PC-9 (cell line): Measurements from ENCODE around the gene CEP76. TPM values are rescaled to one million over a fixed set of nuclear protein-coding genes. Genes with fewer than 3 reads are reported as not detected.
A peak's percentile ranks its signal among the peaks of the same experiment; 100 is the strongest.

Experiments
- BruUV-seq: library from RNA; stranded (reverse); fragments of 400-500 nt; replicated peaks from 2 replicates; lab custom pipeline; 2021; lab: Mats Ljungman, UMichigan
- CTCF ChIA-PET: fragments of 300-600 bp; sonication (Branson Sonifier 250); formaldehyde crosslinking; loops from one replicate; lab custom pipeline; 2022; ENCODE audit warnings: antibody characterized with exemption; lab: Charles Lee
- POLR2A ChIA-PET: fragments of 300-600 bp; sonication (Branson Sonifier 250); formaldehyde crosslinking; loops from one replicate; lab custom pipeline; 2022; ENCODE audit warnings: antibody characterized with exemption; ENCODE audit not compliant: unreplicated experiment; lab: Charles Lee
- DNase-seq, 2 experiments: peaks; one replicate each; pipeline versions ENCODE4 v3.0.0 to v3.0.0-alpha.2; 2015 to 2022; ENCODE audit warnings: mixed read lengths in 1 of 2
- H2AFZ ChIP-seq: fragments of 200-600 bp; sonication (generic); 2 replicates; pipeline ENCODE4 v1.8.1; 2017; ENCODE audit warnings: antibody characterized with exemption
- H3F3A ChIP-seq: fragments of 200-600 bp; sonication (generic); 2 replicates; pipeline ENCODE4 v1.8.1; 2017; ENCODE audit warnings: antibody characterized with exemption, mild to moderate bottlenecking, low read depth; ENCODE audit not compliant: insufficient read depth
- H3K27ac ChIP-seq: fragments of 200-600 bp; sonication (generic); 2 replicates; pipeline ENCODE4 v1.6.1; 2016; ENCODE audit warnings: mixed run types
- H3K27me3 ChIP-seq: fragments of 200-600 bp; sonication (generic); 2 replicates; pipeline ENCODE4 v1.6.1; 2016; ENCODE audit warnings: low read depth, mixed run types; ENCODE audit not compliant: insufficient read depth
- H3K36me3 ChIP-seq: fragments of 200-600 bp; sonication (generic); 2 replicates; pipeline ENCODE4 v1.6.1; 2016; ENCODE audit warnings: low read depth, mixed run types
- H3K4me1 ChIP-seq: fragments of 200-600 bp; sonication (generic); replicated peaks from 2 replicates; pipeline ENCODE4 v1.6.1; 2016; ENCODE audit warnings: mixed run types; ENCODE audit not compliant: insufficient read depth
- H3K4me2 ChIP-seq: fragments of 200-600 bp; sonication (generic); 2 replicates; pipeline ENCODE4 v1.6.1; 2017; ENCODE audit warnings: mixed run types
- H3K4me3 ChIP-seq: fragments of 200-600 bp; sonication (generic); 2 replicates; pipeline ENCODE4 v1.6.1; 2016; ENCODE audit warnings: mixed run types
- H3K79me2 ChIP-seq: fragments of 200-600 bp; sonication (generic); 2 replicates; pipeline ENCODE4 v1.6.1; 2017; ENCODE audit warnings: low read depth, mixed run types
- H3K9me2 ChIP-seq: fragments of 200-600 bp; sonication (generic); 2 replicates; pipeline ENCODE4 v1.8.1; 2017; ENCODE audit warnings: mild to moderate bottlenecking; ENCODE audit not compliant: insufficient read depth
- H3K9me3 ChIP-seq: fragments of 200-600 bp; sonication (generic); 2 replicates; pipeline ENCODE4 v1.8.1; 2016; ENCODE audit warnings: low read depth; ENCODE audit not compliant: insufficient read depth
- H4K20me1 ChIP-seq: fragments of 200-600 bp; sonication (generic); 2 replicates; pipeline ENCODE4 v1.8.1; 2017; ENCODE audit not compliant: insufficient read depth
- CTCF ChIP-seq: fragments of 200-600 bp; sonication (generic); conservative IDR thresholded peaks from 2 replicates; pipeline ENCODE4 v1.6.1; 2017; ENCODE audit warnings: mixed run types, antibody characterized with exemption, mild to moderate bottlenecking, moderate library complexity
- EZH2 ChIP-seq: fragments of 200-600 bp; sonication (generic); IDR thresholded peaks from 2 replicates; pipeline ENCODE4 v1.8.0; 2017; ENCODE audit warnings: antibody characterized with exemption, low read depth
- intact Hi-C: fragments of 100-400 bp; cut with micrococcal nuclease; formaldehyde crosslinking; loops from one replicate; pipeline ENCODE4 v1.10.0; 2022; ENCODE audit not compliant: unreplicated experiment
- total RNA-seq: library from RNA; stranded (reverse); gene quantifications from 2 replicates; pipeline ENCODE4 v1.2.3, GENCODE V29; 2021

CEP76 gene
- total RNA-seq, 1 experiment from 2014 or later = 14.5 TPM

GRCh38 chr18:12745095-12745795 is 42.7 kb upstream of the CEP76 start:
- POLR2A ChIA-PET = no interaction called here
- no peak overlapping the region for H3K4me3 ChIP-seq
- intact Hi-C loops = loop anchor here (2.0 kb wide), 1 partner anchor 18 kb away; no protein-coding TSS in a partner anchor

GRCh38 chr18:12744103-12744502 is 41.6 kb upstream of the CEP76 start:
- no TSS peak for BruUV-seq
- H3K4me2 ChIP-seq = no peak overlapping the region
- H3K36me3 ChIP-seq = no peaks in the 10 kb centered on the region
- H3K9me3 ChIP-seq = no peaks in the 10 kb centered on the region
- H3K27ac ChIP-seq = no peak overlapping the region
- H4K20me1 ChIP-seq = no peaks in the 10 kb centered on the region
- TF ChIP-seq CTCF (peak; percentile 68), EZH2 (no peak)
- H3F3A ChIP-seq = peaks cover 33% of the 10 kb centered on the region
- H3K4me3 ChIP-seq = no peak overlapping the region
- no peaks in the 10 kb centered on the region for H3K79me2 ChIP-seq
- ChIA-PET POLR2A (interaction anchor here (0.6 kb wide), 1 partner anchor 141 kb away, joined by 3 read pairs; no protein-coding TSS in a partner anchor), CTCF (interaction anchor here (0.5 to 2.5 kb wide), 6 partner anchors 41 to 415 kb away, joined by 3 to 14 read pairs (median 8); no protein-coding TSS in a partner anchor)
- peaks cover 34% of the 10 kb centered on the region for H3K4me1 ChIP-seq
- no peaks in the 10 kb centered on the region for H3K9me2 ChIP-seq
- H3K27me3 ChIP-seq = no peaks in the 10 kb centered on the region
- H2AFZ ChIP-seq = no peak overlapping the region
- intact Hi-C loops = loop anchor here (1.0 to 5.0 kb wide), 4 partner anchors 17 to 190 kb away; no protein-coding TSS in a partner anchor
- peak in 1 of 2 experiments; percentile 54 for DNase-seq

More at GRCh38 chr18:12745095-12745795, 42.7 kb upstream of the CEP76 start:
- Histone ChIP-seq H3K27ac (no peak overlapping the region), H3K79me2 (no peaks in the 10 kb centered on the region), H3K36me3 (no peaks in the 10 kb centered on the region), H3K9me2 (no peaks in the 10 kb centered on the region), H3K4me1 (peaks cover 33% of the 10 kb centered on the region), H4K20me1 (no peaks in the 10 kb centered on the region), H3K27me3 (no peaks in the 10 kb centered on the region), H3F3A (peaks cover 33% of the 10 kb centered on the region), H2AFZ (no peak overlapping the region), H3K9me3 (no peaks in the 10 kb centered on the region), H3K4me2 (no peak overlapping the region)
- no TSS peak for BruUV-seq
- TF ChIP-seq CTCF (no peak), EZH2 (no peak)
- CTCF ChIA-PET = interaction anchor here (0.6 to 2.5 kb wide), 3 partner anchors 179 to 414 kb away, joined by 4 to 14 read pairs (median 10); no protein-coding TSS in a partner anchor
- DNase-seq = no peak

- H3F3A ChIP-seq = peaks cover 33% of the 10 kb centered on the region
- DNase-seq = peak; percentile 26 to 92
- no peak overlapping the region for H3K4me3 ChIP-seq
- ChIA-PET CTCF (interaction anchor here (0.5 to 1.3 kb wide), 3 partner anchors 148 to 349 kb away, joined by 3 to 5 read pairs (median 5); no protein-coding TSS in a partner anchor), POLR2A (interaction anchor here (0.5 to 1.0 kb wide), 2 partner anchors 58 to 141 kb away, joined by 3 to 7 read pairs; no protein-coding TSS in a partner anchor)
- peak overlapping the region; percentile 86 for H3K27ac ChIP-seq
- TF ChIP-seq EZH2 = no peak
- TF ChIP-seq CTCF = no peak
- no TSS peak for BruUV-seq
- no peaks in the 10 kb centered on the region for H3K79me2 ChIP-seq
- H3K9me2 ChIP-seq = no peaks in the 10 kb centered on the region
- H3K4me2 ChIP-seq = peak overlapping the region; percentile 63
- intact Hi-C loops = loop anchor here (5.0 kb wide), 1 partner anchor 95 kb away; no protein-coding TSS in a partner anchor
- H4K20me1 ChIP-seq = no peaks in the 10 kb centered on the region
- H3K4me1 ChIP-seq = peaks cover 34% of the 10 kb centered on the region
- no peaks in the 10 kb centered on the region for H3K36me3 ChIP-seq
- H2AFZ ChIP-seq = no peak overlapping the region
- no peaks in the 10 kb centered on the region for H3K27me3 ChIP-seq
- no peaks in the 10 kb centered on the region for H3K9me3 ChIP-seq
These were observed 39.9 kb upstream of the CEP76 start for GRCh38 chr18:12742453-12742852.
